Stomach (tissue), 4 donors: ENCODE measurements around the gene MCEMP1.

ENCODE experiments used
- EP300 ChIP-seq: sonication (generic); formaldehyde crosslinking; IDR thresholded peaks from one replicate; pipeline ENCODE4 v1.6.1; 2017; ENCODE audit warnings: antibody characterized with exemption
- POLR2A ChIP-seq, 4 donors: fragments of 450-650 bp; IDR thresholded peaks; one replicate each; pipeline ENCODE4 v1.6.1; 2016; ENCODE audit warnings: antibody characterized with exemption in 4 of 4, control low read depth in 2 of 4, mild to moderate bottlenecking in 1 of 4, moderate library complexity in 1 of 4
- POLR2AphosphoS5 ChIP-seq, 3 donors: sonication (generic); formaldehyde crosslinking; IDR thresholded peaks; one replicate each; pipeline ENCODE4 v1.6.1; 2016; ENCODE audit warnings: antibody characterized with exemption in 3 of 3
- TF ChIP-seq, protein P1 (sequence below), 7 experiments: fragments of 450-650 bp in 4 of 7; fragments of 200-600 bp in 3 of 7; sonication (generic) in 3 of 7; IDR thresholded peaks; one replicate each; pipeline ENCODE4 v1.5.1; 2016 to 2019; ENCODE audit warnings: antibody characterized with exemption in 7 of 7, control low read depth in 2 of 7, mild to moderate bottlenecking in 1 of 7

DNA sequence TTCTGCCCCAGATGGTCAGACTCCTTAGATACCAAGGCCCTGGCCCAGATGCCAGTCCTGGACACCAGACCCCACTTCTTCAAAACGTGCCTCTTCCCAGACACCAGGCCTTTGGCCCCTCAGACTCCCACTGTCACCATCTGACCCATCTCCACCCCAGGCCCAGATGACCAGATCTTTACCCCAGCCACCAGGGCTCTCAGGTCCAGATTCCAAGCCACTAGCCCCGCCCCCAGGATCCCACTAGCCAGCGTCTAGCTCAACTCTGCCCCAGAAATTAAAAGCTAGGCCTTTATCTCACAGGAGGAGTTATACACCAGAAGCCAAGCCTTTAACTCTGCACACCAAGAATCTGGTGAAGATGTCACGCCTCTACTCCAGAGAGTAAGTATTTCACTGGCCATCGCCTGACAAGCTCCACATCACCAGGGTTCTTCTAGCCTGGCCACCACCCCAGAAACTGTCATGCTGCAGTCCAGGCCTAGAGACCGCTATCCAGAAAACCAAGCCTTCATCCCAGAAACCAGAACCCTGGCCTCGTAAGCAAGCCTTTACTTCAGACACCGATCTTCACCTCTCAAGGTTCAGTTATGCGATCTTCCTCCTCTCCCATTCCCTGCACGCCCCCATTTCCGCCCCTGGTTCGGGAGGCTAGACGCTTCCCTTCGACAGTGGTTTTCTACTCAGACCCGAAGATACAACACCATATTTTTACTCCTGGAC is 48.1 kb upstream of the MCEMP1 start:
- TF ChIP-seq, protein P1, sequence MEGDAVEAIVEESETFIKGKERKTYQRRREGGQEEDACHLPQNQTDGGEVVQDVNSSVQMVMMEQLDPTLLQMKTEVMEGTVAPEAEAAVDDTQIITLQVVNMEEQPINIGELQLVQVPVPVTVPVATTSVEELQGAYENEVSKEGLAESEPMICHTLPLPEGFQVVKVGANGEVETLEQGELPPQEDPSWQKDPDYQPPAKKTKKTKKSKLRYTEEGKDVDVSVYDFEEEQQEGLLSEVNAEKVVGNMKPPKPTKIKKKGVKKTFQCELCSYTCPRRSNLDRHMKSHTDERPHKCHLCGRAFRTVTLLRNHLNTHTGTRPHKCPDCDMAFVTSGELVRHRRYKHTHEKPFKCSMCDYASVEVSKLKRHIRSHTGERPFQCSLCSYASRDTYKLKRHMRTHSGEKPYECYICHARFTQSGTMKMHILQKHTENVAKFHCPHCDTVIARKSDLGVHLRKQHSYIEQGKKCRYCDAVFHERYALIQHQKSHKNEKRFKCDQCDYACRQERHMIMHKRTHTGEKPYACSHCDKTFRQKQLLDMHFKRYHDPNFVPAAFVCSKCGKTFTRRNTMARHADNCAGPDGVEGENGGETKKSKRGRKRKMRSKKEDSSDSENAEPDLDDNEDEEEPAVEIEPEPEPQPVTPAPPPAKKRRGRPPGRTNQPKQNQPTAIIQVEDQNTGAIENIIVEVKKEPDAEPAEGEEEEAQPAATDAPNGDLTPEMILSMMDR (IDR thresholded peaks at IDR 0.05), result no peak
- no peak for TF ChIP-seq POLR2A (IDR thresholded peaks at IDR 0.05)
- TF ChIP-seq POLR2AphosphoS5 (IDR thresholded peaks at IDR 0.05), result no peak
- TF ChIP-seq EP300, result no peak
